Muscle of arm (tissue), 12 donors: ENCODE measurements around the gene UNC79. TPM values are rescaled to one million over a fixed set of nuclear protein-coding genes. Genes with fewer than 3 reads are reported as not detected.

Source experiments
- DNase-seq: peaks from one replicate; pipeline ENCODE4 v3.0.0-alpha.2; 2013
- polyA plus RNA-seq, 12 donors: library from polyadenylated mRNA; unstranded; fragments of 120-200 nt; gene quantifications; one replicate each; pipeline ENCODE4 v1.2.1, GENCODE V29; 2013; ENCODE audit not compliant: insufficient read length in 12 of 12

The UNC79 gene
- polyA plus RNA-seq, 12 donors = 0.22 to 0.78 (median 0.53) TPM; not detected in 2

GRCh38 chr14:93727039-93727740, 296.5 kb downstream of the UNC79 start:
- no peak for DNase-seq

GRCh38 chr14:93727917-93728650, 297.3 kb downstream of the UNC79 start:
- no peak for DNase-seq

GRCh38 chr14:93728651-93729016, 297.9 kb downstream of the UNC79 start:
- no peak for DNase-seq

- no peak for DNase-seq
These were observed 299.3 kb downstream of the UNC79 start for GRCh38 chr14:93729993-93730392.

GRCh38 chr14:93731753-93732152, 301.0 kb downstream of the UNC79 start:
- no peak for DNase-seq

GRCh38 chr14:93732524-93732923, 301.8 kb downstream of the UNC79 start:
- no peak for DNase-seq

GRCh38 chr14:93733231-93733630, 302.5 kb downstream of the UNC79 start:
- no peak for DNase-seq

GRCh38 chr14:93733631-93734030, 302.9 kb downstream of the UNC79 start:
- no peak for DNase-seq

GRCh38 chr14:93734086-93734822, 303.5 kb downstream of the UNC79 start:
- no peak for DNase-seq

- DNase-seq = no peak
These were observed 304.5 kb downstream of the UNC79 start for GRCh38 chr14:93735206-93735605.

- DNase-seq = no peak
These were observed 305.8 kb downstream of the UNC79 start for GRCh38 chr14:93736378-93737014.

- no peak for DNase-seq
These were observed 306.9 kb downstream of the UNC79 start for GRCh38 chr14:93737634-93738033.

GRCh38 chr14:93741556-93742230, 311.0 kb downstream of the UNC79 start:
- DNase-seq = no peak

GRCh38 chr14:93742761-93743160, 312.0 kb downstream of the UNC79 start:
- DNase-seq = no peak

GRCh38 chr14:93743270-93744060, 312.7 kb downstream of the UNC79 start:
- no peak for DNase-seq

GRCh38 chr14:93744176-93744575, 313.4 kb downstream of the UNC79 start:
- no peak for DNase-seq

GRCh38 chr14:93744876-93745275, 314.1 kb downstream of the UNC79 start:
- DNase-seq = no peak

- DNase-seq = no peak
These were observed 315.0 kb downstream of the UNC79 start for GRCh38 chr14:93745603-93746273.

- DNase-seq = no peak
These were observed 316.4 kb downstream of the UNC79 start for GRCh38 chr14:93747102-93747501.

GRCh38 chr14:93747560-93747959, 316.8 kb downstream of the UNC79 start:
- DNase-seq = no peak
